ENCODE data around the gene EDARADD.

GRCh38 chr1:236429715-236430274 is 35.7 kb downstream of the EDARADD start:
- TF ChIP-seq, protein P1, sequence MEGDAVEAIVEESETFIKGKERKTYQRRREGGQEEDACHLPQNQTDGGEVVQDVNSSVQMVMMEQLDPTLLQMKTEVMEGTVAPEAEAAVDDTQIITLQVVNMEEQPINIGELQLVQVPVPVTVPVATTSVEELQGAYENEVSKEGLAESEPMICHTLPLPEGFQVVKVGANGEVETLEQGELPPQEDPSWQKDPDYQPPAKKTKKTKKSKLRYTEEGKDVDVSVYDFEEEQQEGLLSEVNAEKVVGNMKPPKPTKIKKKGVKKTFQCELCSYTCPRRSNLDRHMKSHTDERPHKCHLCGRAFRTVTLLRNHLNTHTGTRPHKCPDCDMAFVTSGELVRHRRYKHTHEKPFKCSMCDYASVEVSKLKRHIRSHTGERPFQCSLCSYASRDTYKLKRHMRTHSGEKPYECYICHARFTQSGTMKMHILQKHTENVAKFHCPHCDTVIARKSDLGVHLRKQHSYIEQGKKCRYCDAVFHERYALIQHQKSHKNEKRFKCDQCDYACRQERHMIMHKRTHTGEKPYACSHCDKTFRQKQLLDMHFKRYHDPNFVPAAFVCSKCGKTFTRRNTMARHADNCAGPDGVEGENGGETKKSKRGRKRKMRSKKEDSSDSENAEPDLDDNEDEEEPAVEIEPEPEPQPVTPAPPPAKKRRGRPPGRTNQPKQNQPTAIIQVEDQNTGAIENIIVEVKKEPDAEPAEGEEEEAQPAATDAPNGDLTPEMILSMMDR (IDR thresholded peaks at IDR 0.05; ENCODE audit: low read depth, low read length, missing input control) = no peak
- TF ChIP-seq, protein P2, sequence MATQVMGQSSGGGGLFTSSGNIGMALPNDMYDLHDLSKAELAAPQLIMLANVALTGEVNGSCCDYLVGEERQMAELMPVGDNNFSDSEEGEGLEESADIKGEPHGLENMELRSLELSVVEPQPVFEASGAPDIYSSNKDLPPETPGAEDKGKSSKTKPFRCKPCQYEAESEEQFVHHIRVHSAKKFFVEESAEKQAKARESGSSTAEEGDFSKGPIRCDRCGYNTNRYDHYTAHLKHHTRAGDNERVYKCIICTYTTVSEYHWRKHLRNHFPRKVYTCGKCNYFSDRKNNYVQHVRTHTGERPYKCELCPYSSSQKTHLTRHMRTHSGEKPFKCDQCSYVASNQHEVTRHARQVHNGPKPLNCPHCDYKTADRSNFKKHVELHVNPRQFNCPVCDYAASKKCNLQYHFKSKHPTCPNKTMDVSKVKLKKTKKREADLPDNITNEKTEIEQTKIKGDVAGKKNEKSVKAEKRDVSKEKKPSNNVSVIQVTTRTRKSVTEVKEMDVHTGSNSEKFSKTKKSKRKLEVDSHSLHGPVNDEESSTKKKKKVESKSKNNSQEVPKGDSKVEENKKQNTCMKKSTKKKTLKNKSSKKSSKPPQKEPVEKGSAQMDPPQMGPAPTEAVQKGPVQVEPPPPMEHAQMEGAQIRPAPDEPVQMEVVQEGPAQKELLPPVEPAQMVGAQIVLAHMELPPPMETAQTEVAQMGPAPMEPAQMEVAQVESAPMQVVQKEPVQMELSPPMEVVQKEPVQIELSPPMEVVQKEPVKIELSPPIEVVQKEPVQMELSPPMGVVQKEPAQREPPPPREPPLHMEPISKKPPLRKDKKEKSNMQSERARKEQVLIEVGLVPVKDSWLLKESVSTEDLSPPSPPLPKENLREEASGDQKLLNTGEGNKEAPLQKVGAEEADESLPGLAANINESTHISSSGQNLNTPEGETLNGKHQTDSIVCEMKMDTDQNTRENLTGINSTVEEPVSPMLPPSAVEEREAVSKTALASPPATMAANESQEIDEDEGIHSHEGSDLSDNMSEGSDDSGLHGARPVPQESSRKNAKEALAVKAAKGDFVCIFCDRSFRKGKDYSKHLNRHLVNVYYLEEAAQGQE (IDR thresholded peaks at IDR 0.05) = no peak
- TF ChIP-seq MAX (IDR thresholded peaks at IDR 0.05) = no peak
- TF ChIP-seq SP1 (IDR thresholded peaks at IDR 0.05) = no peak

Data from liver (tissue), 3 donors.